Measurements from ENCODE around the gene CCDC192.

The CCDC192 gene

DNA sequence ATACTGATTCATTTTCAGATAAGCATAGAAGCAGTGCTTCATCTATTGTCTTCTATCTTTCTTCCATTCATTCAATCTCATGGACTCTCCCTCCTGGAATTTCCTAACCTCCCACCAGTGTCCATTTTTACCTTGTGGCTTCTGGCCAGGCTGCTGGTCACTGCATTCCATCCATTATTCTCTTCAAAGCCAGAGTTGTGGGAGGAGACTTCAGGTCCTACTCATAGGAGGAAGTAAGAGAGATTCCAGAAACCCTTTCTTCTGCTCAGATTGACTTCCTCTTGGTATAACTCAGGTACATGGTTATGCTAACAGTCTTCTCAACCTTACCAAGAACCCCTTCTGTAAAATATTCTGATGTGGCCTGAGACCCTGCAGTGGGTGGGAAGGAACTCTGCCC lies 227.1 kb downstream of the CCDC192 start:
- TF ChIP-seq, protein P1, sequence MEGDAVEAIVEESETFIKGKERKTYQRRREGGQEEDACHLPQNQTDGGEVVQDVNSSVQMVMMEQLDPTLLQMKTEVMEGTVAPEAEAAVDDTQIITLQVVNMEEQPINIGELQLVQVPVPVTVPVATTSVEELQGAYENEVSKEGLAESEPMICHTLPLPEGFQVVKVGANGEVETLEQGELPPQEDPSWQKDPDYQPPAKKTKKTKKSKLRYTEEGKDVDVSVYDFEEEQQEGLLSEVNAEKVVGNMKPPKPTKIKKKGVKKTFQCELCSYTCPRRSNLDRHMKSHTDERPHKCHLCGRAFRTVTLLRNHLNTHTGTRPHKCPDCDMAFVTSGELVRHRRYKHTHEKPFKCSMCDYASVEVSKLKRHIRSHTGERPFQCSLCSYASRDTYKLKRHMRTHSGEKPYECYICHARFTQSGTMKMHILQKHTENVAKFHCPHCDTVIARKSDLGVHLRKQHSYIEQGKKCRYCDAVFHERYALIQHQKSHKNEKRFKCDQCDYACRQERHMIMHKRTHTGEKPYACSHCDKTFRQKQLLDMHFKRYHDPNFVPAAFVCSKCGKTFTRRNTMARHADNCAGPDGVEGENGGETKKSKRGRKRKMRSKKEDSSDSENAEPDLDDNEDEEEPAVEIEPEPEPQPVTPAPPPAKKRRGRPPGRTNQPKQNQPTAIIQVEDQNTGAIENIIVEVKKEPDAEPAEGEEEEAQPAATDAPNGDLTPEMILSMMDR (IDR thresholded peaks at IDR 0.05; ENCODE audit: control insufficient read depth, insufficient read depth, low read depth, low read length, missing control alignments): no peak
- H3K4me3 ChIP-seq (ENCODE audit: control insufficient read depth, low read depth, low read length): no peak overlapping the region
- DNase-seq (ENCODE audit: low read depth): no peak

DNA sequence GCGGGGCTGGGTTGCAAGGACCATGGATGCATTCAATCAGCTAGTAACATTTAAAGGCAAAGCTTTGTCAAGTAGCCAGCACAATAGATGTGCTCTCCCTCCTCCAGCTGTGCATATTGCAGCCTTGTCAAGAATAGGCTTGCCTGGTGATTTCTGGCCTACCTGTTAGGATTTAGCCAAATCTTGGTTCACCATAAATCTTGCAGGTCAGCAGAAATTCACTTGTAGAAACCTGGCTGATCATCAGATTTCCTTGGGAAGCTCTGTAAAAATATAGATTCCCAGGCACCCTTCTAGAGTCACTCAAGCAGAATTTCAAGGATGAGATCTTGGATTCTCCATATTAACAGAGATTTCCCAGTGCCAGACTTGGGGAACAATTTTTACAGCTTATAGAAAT lies 228.2 kb downstream of the CCDC192 start:
- no peak for DNase-seq (ENCODE audit: low read depth)
- TF ChIP-seq, protein P1 (IDR thresholded peaks at IDR 0.05; ENCODE audit: control insufficient read depth, insufficient read depth, low read depth, low read length, missing control alignments): no peak
- H3K4me3 ChIP-seq (ENCODE audit: control insufficient read depth, low read depth, low read length): no peak overlapping the region

DNA sequence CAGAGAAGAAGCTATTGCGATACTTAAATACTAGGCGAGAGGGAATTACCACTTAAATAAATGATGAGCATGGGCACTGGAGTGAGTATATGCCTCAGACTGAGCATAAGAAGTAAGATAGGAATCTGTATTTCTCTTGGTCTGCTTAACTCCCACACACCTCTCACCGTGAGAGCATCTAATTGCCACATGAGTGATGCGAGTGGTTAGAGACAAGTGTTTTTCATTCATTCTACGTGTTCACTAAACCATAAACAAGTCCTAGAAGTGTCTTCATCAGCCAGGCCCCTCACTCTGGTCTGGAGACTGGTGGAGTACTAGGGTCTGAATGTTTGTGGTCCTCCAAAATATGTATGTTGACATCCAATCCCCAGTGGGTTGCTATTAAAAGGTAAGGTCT lies 230.2 kb downstream of the CCDC192 start:
- TF ChIP-seq, protein P1 (IDR thresholded peaks at IDR 0.05; ENCODE audit: control insufficient read depth, insufficient read depth, low read depth, low read length, missing control alignments): no peak
- no peak overlapping the region for H3K4me3 ChIP-seq (ENCODE audit: control insufficient read depth, low read depth, low read length)
- no peak for DNase-seq (ENCODE audit: low read depth)

DNA sequence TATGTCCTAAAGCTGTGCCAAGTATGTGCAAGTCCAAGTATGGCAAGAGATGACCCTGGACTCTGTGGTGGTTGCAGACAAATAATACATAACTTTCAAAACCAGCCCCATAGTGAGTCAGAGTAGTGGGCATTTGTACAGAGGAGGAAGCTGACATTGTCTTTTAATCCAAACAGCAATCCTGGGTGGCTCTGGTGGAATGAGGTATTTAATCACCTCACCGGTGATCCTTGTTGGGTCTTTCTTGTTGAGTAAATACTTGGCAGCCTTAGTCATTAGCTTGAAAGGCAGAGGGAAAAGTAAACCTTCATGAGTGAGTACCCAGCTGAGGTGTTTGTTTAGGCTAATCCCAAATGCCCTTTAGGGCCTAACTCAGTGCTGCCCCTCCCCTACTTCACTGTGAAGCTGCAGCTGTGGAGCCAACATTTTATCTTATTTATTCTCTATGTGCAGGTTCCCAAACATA lies 231.6 kb downstream of the CCDC192 start:
- TF ChIP-seq, protein P1 (IDR thresholded peaks at IDR 0.05; ENCODE audit: control insufficient read depth, insufficient read depth, low read depth, low read length, missing control alignments): no peak
- no peak overlapping the region for H3K4me3 ChIP-seq (ENCODE audit: control insufficient read depth, low read depth, low read length)
- no peak for DNase-seq (ENCODE audit: low read depth)

DNA sequence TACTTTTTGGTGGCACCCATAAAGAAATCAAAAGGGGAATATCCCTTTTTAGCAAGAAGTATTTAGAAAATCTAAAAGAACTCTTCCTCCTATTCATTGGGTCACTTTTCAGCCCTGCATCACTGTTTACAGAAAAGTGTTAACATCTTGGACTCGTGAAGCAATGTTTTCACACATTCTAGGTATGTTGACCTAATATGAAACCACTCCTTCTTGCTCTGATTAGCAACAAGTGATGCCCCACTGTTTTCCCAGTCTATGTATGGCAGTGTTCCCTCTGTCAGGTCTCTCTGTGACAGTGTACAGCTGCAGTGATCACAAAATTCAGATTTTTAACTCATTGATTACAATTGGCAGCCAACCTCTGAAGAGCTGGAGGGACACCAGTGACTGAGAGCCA lies 232.2 kb downstream of the CCDC192 start:
- H3K4me3 ChIP-seq (ENCODE audit: control insufficient read depth, low read depth, low read length): no peak overlapping the region
- DNase-seq (ENCODE audit: low read depth): no peak
- TF ChIP-seq, protein P1 (IDR thresholded peaks at IDR 0.05; ENCODE audit: control insufficient read depth, insufficient read depth, low read depth, low read length, missing control alignments): no peak

DNA sequence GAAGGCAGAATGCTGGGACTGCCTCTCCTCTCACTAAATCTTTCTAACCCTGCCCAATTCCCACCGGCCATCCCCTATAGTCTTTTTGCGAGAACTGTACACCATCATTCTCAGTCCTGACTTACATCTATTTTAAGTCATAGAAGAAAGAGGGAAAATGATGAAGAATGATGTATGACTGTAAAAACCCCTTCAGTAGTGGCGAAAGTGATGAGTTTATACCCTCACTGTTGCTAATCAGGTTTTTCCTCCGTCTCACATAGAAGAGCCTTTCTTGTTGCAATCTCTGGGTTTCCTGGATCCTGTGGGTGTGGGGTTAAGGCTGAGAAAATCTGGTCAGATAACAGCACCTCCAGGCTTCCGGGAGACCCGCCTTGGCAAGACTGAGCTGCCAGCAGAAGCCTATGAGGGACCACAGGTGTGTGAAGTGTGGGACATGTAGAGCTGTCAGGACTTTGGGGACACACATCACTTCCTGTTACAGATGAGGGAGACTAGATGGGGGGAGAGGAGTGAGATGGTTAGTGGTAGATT lies 233.3 kb downstream of the CCDC192 start:
- TF ChIP-seq, protein P1 (IDR thresholded peaks at IDR 0.05; ENCODE audit: control insufficient read depth, insufficient read depth, low read depth, low read length, missing control alignments): no peak
- no peak overlapping the region for H3K4me3 ChIP-seq (ENCODE audit: control insufficient read depth, low read depth, low read length)
- DNase-seq (ENCODE audit: low read depth): no peak

DNA sequence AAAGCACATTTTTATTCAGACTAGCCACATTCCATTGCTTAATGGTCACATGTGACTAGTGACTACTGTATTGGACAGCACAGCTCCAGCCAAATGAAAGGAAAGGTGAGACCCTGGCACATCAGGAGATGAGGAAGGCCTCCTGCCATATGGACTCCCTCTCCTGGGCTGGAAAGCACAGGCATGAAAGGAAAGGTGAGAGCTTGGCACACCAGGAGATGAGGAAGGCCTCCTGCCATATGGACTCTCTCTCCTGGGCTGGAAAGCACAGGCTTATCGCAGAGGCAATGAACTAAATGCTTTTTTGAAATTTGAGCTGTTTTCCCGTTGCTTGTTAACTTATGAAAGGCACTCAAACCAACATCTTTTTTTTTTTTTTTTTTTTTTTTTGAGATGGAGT lies 235.6 kb downstream of the CCDC192 start:
- DNase-seq (ENCODE audit: low read depth): no peak
- TF ChIP-seq, protein P1 (IDR thresholded peaks at IDR 0.05; ENCODE audit: control insufficient read depth, insufficient read depth, low read depth, low read length, missing control alignments): no peak
- no peak overlapping the region for H3K4me3 ChIP-seq (ENCODE audit: control insufficient read depth, low read depth, low read length)
